Natural killer cell (primary cell): ENCODE measurements around the gene ZNF503. TPM values are rescaled to one million over a fixed set of nuclear protein-coding genes. Genes with fewer than 3 reads are reported as not detected.

Experiments used
- ATAC-seq, 3 donors: fragments of 150-1000 bp in 2 of 3; fragments of 200-7000 bp in 1 of 3; cut with Tn5 transposase; 1 replicate in 1 of 3; 2 replicates in 2 of 3; pipeline ENCODE4 v1.10.0; 2021; ENCODE audit warnings: mild to moderate bottlenecking in 2 of 3, moderate library complexity in 2 of 3
- DNase-seq, 2 donors: peaks; one replicate each; pipeline versions ENCODE4 v3.0.0 to v3.0.0-alpha.2; 2013 to 2021; ENCODE audit warnings: mixed read lengths in 1 of 2
- H3K27ac ChIP-seq: one replicate; pipeline ENCODE4 v1.5.1; 2013; ENCODE audit warnings: mild to moderate bottlenecking, low read length
- H3K27me3 ChIP-seq: one replicate; pipeline ENCODE4 v1.6.1; 2013; ENCODE audit warnings: low read length; ENCODE audit not compliant: control insufficient read depth, insufficient read depth
- H3K36me3 ChIP-seq: one replicate; pipeline ENCODE4 v1.6.1; 2013; ENCODE audit warnings: low read length; ENCODE audit not compliant: control insufficient read depth, insufficient read depth
- H3K4me1 ChIP-seq: one replicate; pipeline ENCODE4 v1.6.1; 2013; ENCODE audit warnings: low read length; ENCODE audit not compliant: control insufficient read depth, insufficient read depth
- H3K4me3 ChIP-seq: one replicate; pipeline ENCODE4 v1.5.1; 2013; ENCODE audit warnings: low read length
- H3K9me3 ChIP-seq: one replicate; pipeline ENCODE4 v1.6.1; 2013; ENCODE audit warnings: low read length; ENCODE audit not compliant: control insufficient read depth, insufficient read depth
- H3K27ac Mint-ChIP-seq, 2 donors: one replicate each; pipeline ENCODE4 v1.8.0; 2022; ENCODE audit warnings: mild to moderate bottlenecking in 2 of 2, mixed read lengths in 2 of 2, moderate library complexity in 1 of 2
- H3K27me3 Mint-ChIP-seq, 2 donors: one replicate each; pipeline ENCODE4 v1.8.0; 2022; ENCODE audit warnings: low read depth in 2 of 2, mixed read lengths in 2 of 2
- H3K36me3 Mint-ChIP-seq: one replicate; pipeline ENCODE4 v1.8.0; 2022; ENCODE audit warnings: mixed read lengths
- H3K4me1 Mint-ChIP-seq, 2 donors: one replicate each; pipeline ENCODE4 v1.8.0; 2022; ENCODE audit warnings: mixed read lengths in 2 of 2
- H3K4me3 Mint-ChIP-seq: one replicate; pipeline ENCODE4 v1.8.0; 2022; ENCODE audit warnings: mild to moderate bottlenecking, moderate library complexity, mixed read lengths
- H3K9me3 Mint-ChIP-seq, 2 donors: one replicate each; pipeline ENCODE4 v1.8.0; 2022; ENCODE audit warnings: mixed read lengths in 2 of 2
- CTCF ChIP-seq: fragments of 200-600 bp; IDR thresholded peaks from one replicate; pipeline ENCODE4 v1.8.0; 2022; ENCODE audit warnings: antibody characterized with exemption
- WGBS: methylation state at CpG from one replicate; pipeline ENCODE4 v1.1.7; 2013; ENCODE audit warnings: missing lambda C conversion rate; ENCODE audit not compliant: insufficient coverage; 5-methylcytosine and 5-hydroxymethylcytosine counted together
- intact Hi-C: fragments of 100-400 bp; cut with micrococcal nuclease; formaldehyde crosslinking; loops from one replicate; pipeline ENCODE4 v1.14.2; 2022
- total RNA-seq, 4 donors: library from RNA; stranded (reverse); fragments of 120-200 nt in 1 of 4; gene quantifications; one replicate each; pipeline versions ENCODE4 v1.2.3 to v1.2.4, GENCODE V29; 2013 to 2022

ZNF503 gene
- total RNA-seq, 3 donors from 2014 or later (not counting 1 experiment from before 2014, with no cell fraction given) = 0.27 to 1.2 (median 0.73) TPM

- TF ChIP-seq CTCF = no peak
- no peaks in the 10 kb centered on the region for H3K9me3 Mint-ChIP-seq
- H3K4me1 Mint-ChIP-seq = no peaks in the 10 kb centered on the region
- Histone ChIP-seq H3K9me3 (no peaks in the 10 kb centered on the region), H3K4me1 (no peaks in the 10 kb centered on the region), H3K36me3 (no peaks in the 10 kb centered on the region), H3K27ac (no peak overlapping the region), H3K4me3 (no peak overlapping the region), H3K27me3 (peaks cover 3% of the 10 kb centered on the region)
- peaks cover 39 to 47% of the 10 kb centered on the region in 2 donors for H3K27me3 Mint-ChIP-seq
- intact Hi-C loops = no loop called here
- no peak overlapping the region for H3K27ac Mint-ChIP-seq
- ATAC-seq = no peak
- H3K36me3 Mint-ChIP-seq = no peaks in the 10 kb centered on the region
- H3K4me3 Mint-ChIP-seq = no peak overlapping the region
- WGBS = 82% methylated on average over 2 of the region's 3 CpGs
- no peak for DNase-seq
These were observed 13.5 kb downstream of the ZNF503 start for GRCh38 chr10:75388082-75388481.

GRCh38 chr10:75386128-75386527 lies 15.4 kb downstream of the ZNF503 start:
- H3K4me1 Mint-ChIP-seq = no peaks in the 10 kb centered on the region
- H3K27me3 ChIP-seq = no peaks in the 10 kb centered on the region
- H3K4me3 Mint-ChIP-seq = no peak overlapping the region
- H3K9me3 ChIP-seq = no peaks in the 10 kb centered on the region
- no peaks in the 10 kb centered on the region for H3K36me3 Mint-ChIP-seq
- no peak for DNase-seq
- H3K9me3 Mint-ChIP-seq = no peaks in the 10 kb centered on the region
- H3K36me3 ChIP-seq = no peaks in the 10 kb centered on the region
- H3K27ac ChIP-seq = no peak overlapping the region
- H3K27ac Mint-ChIP-seq = no peak overlapping the region
- WGBS = 86% methylated on average over 3 of the region's 3 CpGs
- intact Hi-C loops = no loop called here
- H3K4me3 ChIP-seq = no peak overlapping the region
- no peak for TF ChIP-seq CTCF
- H3K27me3 Mint-ChIP-seq = peaks cover 35 to 40% of the 10 kb centered on the region in 2 donors
- ATAC-seq = no peak
- no peaks in the 10 kb centered on the region for H3K4me1 ChIP-seq

- intact Hi-C loops = no loop called here
- DNase-seq (no peak), ATAC-seq (no peak)
- 87% methylated on average over 6 of the region's 6 CpGs for WGBS
- H3K4me3 Mint-ChIP-seq = no peak overlapping the region
- no peak overlapping the region for H3K27ac Mint-ChIP-seq
- Histone ChIP-seq H3K9me3 (no peaks in the 10 kb centered on the region), H3K36me3 (no peaks in the 10 kb centered on the region), H3K27me3 (no peaks in the 10 kb centered on the region), H3K27ac (no peak overlapping the region), H3K4me1 (no peaks in the 10 kb centered on the region), H3K4me3 (no peak overlapping the region)
- no peaks in the 10 kb centered on the region for H3K4me1 Mint-ChIP-seq
- TF ChIP-seq CTCF = no peak
- no peaks in the 10 kb centered on the region for H3K36me3 Mint-ChIP-seq
- peaks cover 12 to 16% of the 10 kb centered on the region in 2 donors for H3K27me3 Mint-ChIP-seq
- no peaks in the 10 kb centered on the region for H3K9me3 Mint-ChIP-seq
These were observed 21.7 kb downstream of the ZNF503 start for GRCh38 chr10:75379817-75380216.

- no peaks in the 10 kb centered on the region for H3K36me3 Mint-ChIP-seq
- H3K4me3 Mint-ChIP-seq = no peak overlapping the region
- Histone ChIP-seq H3K36me3 (no peaks in the 10 kb centered on the region), H3K27me3 (no peaks in the 10 kb centered on the region), H3K4me3 (no peak overlapping the region), H3K27ac (no peak overlapping the region), H3K4me1 (no peaks in the 10 kb centered on the region), H3K9me3 (no peaks in the 10 kb centered on the region)
- intact Hi-C loops = no loop called here
- no peaks in the 10 kb centered on the region for H3K9me3 Mint-ChIP-seq
- peaks cover 11 to 16% of the 10 kb centered on the region in 2 donors for H3K27me3 Mint-ChIP-seq
- 90% methylated on average over 10 of the region's 10 CpGs for WGBS
- TF ChIP-seq CTCF = no peak
- H3K4me1 Mint-ChIP-seq = no peaks in the 10 kb centered on the region
- no peak overlapping the region for H3K27ac Mint-ChIP-seq
- ATAC-seq (no peak), DNase-seq (no peak)
These were observed 22.3 kb downstream of the ZNF503 start for GRCh38 chr10:75379212-75379724.
